GM10847 (cell line): ENCODE results near the gene RAPGEF3.

Experiments used
- POLR2A ChIP-seq: IDR thresholded peaks from 2 replicates; pipeline ENCODE4 v1.6.1; 2011; ENCODE audit not compliant: insufficient read length; ENCODE audit errors: extremely low read depth

The RAPGEF3 gene

DNA sequence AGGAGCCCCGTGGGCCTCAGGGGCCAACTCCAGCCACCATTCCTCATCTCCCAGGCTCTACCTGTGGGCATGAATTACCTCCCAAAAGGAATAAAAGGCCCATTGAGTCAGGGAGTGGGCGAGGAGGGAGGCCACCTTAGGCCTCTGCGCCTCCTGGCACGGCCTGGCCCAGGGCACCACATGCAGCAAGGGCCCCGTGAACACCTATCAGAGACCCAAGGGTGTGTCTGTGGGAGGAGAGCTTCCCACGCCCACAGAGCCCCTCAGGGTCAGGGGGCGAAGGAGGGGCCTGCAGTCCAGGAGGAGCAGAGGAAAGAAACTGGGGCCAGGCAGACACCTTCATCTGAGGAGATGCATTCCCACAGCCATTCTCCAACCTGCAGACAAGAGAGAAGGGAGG is 12.2 kb downstream of the RAPGEF3 start:
- TF ChIP-seq POLR2A: no peak

- no peak for TF ChIP-seq POLR2A
Measured at GRCh38 chr12:47746073-47746472, 12.6 kb downstream of the RAPGEF3 start.

DNA sequence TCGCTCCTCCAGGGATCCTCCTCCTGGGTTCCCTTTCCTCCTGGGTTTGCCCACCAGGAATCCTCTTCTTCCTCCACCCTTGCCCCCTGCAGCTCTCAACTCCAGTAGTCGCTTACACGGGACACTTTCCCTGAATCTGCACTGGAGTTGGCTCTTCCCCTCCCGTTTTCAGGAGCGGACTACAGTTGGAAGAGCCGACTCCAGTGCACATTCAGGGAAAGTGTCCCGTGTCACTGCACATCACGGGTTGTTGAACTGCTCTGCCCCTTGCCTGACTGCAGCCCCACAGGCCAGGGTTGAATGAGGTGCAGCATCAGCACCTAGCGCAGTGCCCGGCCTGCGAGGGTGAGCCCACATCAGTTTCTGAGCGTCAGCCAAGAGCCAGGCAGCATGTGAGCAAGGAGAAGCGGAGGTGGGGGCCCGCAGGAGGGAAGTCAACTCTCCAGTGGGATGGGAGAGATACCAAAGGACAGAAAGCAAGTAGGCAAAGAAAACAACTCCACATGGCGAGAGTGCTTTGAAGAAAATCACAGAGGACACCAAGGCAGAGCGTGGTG is 13.1 kb downstream of the RAPGEF3 start:
- no peak for TF ChIP-seq POLR2A

- no peak for TF ChIP-seq POLR2A
Measured at GRCh38 chr12:47744778-47745436, 13.8 kb downstream of the RAPGEF3 start.

DNA sequence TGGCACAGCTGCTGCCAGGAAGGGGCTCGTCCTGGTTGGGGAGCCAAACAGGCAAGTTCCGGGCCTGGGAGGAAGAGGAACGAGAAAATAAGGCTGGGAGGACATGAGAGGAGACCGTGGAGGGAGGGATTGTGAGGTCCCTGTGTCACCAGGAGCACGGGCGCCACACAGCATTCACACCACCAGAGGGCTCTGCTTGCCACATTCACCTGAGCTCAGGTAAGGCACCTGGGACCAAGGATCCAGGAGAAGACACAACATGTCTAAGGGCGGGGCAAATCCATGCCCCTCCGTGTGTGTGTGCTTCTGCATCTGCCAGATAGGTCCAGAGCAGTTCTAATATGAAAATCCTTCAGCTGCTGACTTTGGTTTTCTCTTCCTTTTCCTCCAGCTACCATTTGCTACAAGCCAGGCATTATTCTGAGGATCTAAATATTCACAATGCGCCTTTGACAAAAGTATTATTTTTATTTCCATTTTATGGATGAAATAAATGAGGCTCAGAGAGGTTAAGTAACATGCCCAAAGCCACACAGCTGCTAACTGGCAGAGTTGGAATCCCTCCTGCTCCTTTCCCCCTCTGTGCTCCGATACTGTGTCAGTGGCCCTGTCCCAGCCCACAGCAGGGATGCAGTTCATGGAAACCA is 14.6 kb downstream of the RAPGEF3 start:
- TF ChIP-seq POLR2A: no peak

DNA sequence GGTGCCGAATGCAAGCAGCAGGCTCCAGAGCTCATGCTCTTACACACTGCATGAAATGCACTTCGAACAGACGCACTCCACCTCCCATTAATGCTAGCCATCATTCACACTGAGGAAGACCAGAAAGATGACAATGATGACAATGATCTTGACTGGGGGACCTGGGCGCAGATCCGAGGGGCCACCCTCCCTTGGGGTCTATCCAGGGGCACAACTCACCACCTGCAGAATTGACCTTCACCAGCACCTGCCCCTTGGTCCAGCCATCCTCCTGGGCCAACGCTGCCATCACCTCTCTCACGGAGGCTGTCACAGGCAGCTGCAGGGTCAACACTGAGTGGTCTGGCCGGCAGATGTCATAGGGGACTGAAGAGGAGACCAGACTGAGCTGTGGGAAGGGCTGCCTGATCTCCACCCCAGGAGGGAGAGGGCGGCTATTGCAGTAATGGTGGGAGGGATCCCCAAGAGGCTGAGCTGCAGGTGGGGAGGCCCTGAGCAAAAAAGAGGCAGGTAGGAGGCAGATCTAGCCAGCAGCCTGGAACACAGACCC is 15.3 kb downstream of the RAPGEF3 start:
- no peak for TF ChIP-seq POLR2A

- TF ChIP-seq POLR2A: no peak
Measured at GRCh38 chr12:47742253-47742825, 16.3 kb downstream of the RAPGEF3 start.

DNA sequence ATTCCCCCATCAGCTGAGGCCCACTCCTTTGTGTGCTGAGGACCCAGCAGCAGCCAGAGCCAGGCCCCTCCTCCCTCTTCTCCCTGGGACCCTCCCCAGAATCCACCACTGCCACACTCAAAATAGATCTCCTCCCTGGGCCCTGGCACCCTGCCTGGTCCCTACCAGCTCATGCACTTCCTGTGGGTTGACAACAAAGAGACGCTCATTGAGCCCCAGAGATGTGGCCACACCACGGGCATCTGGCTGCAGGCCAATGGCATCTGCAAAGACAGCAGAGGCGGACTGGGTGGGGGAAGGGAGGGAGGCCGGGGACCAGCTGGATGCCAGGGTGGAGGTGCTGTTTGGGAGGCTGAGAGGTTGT is 17.4 kb downstream of the RAPGEF3 start:
- TF ChIP-seq POLR2A: no peak

- no peak for TF ChIP-seq POLR2A
Measured at GRCh38 chr12:47740606-47741339, 17.9 kb downstream of the RAPGEF3 start.

- TF ChIP-seq POLR2A: no peak
Measured at GRCh38 chr12:47739979-47740378, 18.7 kb downstream of the RAPGEF3 start.

GRCh38 chr12:47739297-47739696 is 19.4 kb downstream of the RAPGEF3 start:
- TF ChIP-seq POLR2A: no peak

- TF ChIP-seq POLR2A: no peak
Measured at GRCh38 chr12:47737936-47738594, 20.6 kb downstream of the RAPGEF3 start.

GRCh38 chr12:47736877-47737676 is 21.6 kb downstream of the RAPGEF3 start:
- TF ChIP-seq POLR2A: no peak

GRCh38 chr12:47736216-47736615 is 22.5 kb downstream of the RAPGEF3 start:
- TF ChIP-seq POLR2A: no peak
